PC-3 (cell line): Measurements from ENCODE around the gene GRIPAP1. TPM values are rescaled to one million over a fixed set of nuclear protein-coding genes. Genes with fewer than 3 reads are reported as not detected.

Experiments used
- ATAC-seq: fragments of 200-7000 bp; cut with Tn5 transposase; 2 replicates; pipeline ENCODE4 v1.9.1; 2020; ENCODE audit warnings: mild to moderate bottlenecking, moderate library complexity
- Bru-seq: library from RNA; stranded (reverse); fragments of 400-500 nt; gene quantifications from one replicate; lab custom pipeline; 2021; lab: Mats Ljungman, UMichigan
- BruChase-seq, 2 experiments: library from RNA; stranded (reverse); fragments of 400-500 nt; gene quantifications; one replicate each; lab custom pipeline; 2021; lab: Mats Ljungman, UMichigan
- BruUV-seq: library from RNA; stranded (reverse); fragments of 400-500 nt; replicated peaks from 2 replicates; lab custom pipeline; 2021; lab: Mats Ljungman, UMichigan
- CTCF ChIA-PET: fragments of 300-600 bp; sonication (Branson Sonifier 250); formaldehyde crosslinking; loops from one replicate; lab custom pipeline; 2022; ENCODE audit warnings: antibody characterized with exemption; lab: Charles Lee
- POLR2A ChIA-PET: fragments of 300-600 bp; sonication (Branson Sonifier 250); formaldehyde crosslinking; loops from one replicate; lab custom pipeline; 2022; ENCODE audit warnings: antibody characterized with exemption; ENCODE audit not compliant: unreplicated experiment; lab: Charles Lee
- DNase-seq: peaks from one replicate; pipeline ENCODE4 v3.0.0-alpha.2; 2015
- H2AFZ ChIP-seq: fragments of 300-600 bp; sonication (generic); 2 replicates; pipeline ENCODE4 v1.6.0; 2016; ENCODE audit warnings: antibody characterized with exemption, low read length
- H3F3A ChIP-seq: fragments of 300-600 bp; sonication (generic); one replicate; pipeline ENCODE4 v1.6.0; 2017; ENCODE audit warnings: antibody characterized with exemption, low read length, control low read depth, mild to moderate bottlenecking; ENCODE audit not compliant: unreplicated experiment
- H3K27ac ChIP-seq: fragments of 300-600 bp; sonication (generic); 2 replicates; pipeline ENCODE4 v1.5.1; 2016; ENCODE audit warnings: mild to moderate bottlenecking, low read length
- H3K27me3 ChIP-seq: fragments of 300-600 bp; sonication (generic); 2 replicates; pipeline ENCODE4 v1.6.1; 2016; ENCODE audit warnings: low read length, mixed read lengths
- H3K36me3 ChIP-seq: fragments of 300-600 bp; sonication (generic); 2 replicates; pipeline ENCODE4 v1.6.1; 2016; ENCODE audit warnings: low read depth, mixed run types, low read length, mixed read lengths
- H3K4me1 ChIP-seq: fragments of 300-600 bp; sonication (generic); 2 replicates; pipeline ENCODE4 v1.5.1; 2016; ENCODE audit warnings: low read length; ENCODE audit not compliant: insufficient read depth
- H3K4me2 ChIP-seq: fragments of 300-600 bp; sonication (generic); 2 replicates; pipeline ENCODE4 v1.6.0; 2016; ENCODE audit warnings: low read length
- H3K4me3 ChIP-seq: fragments of 300-600 bp; sonication (generic); 2 replicates; pipeline ENCODE4 v1.5.1; 2016; ENCODE audit warnings: mild to moderate bottlenecking, low read length, mixed read lengths
- H3K79me2 ChIP-seq: fragments of 300-600 bp; sonication (generic); 2 replicates; pipeline ENCODE4 v1.6.1; 2017; ENCODE audit warnings: low read length, mixed read lengths
- H3K9ac ChIP-seq: fragments of 300-600 bp; sonication (generic); 2 replicates; pipeline ENCODE4 v1.6.0; 2016; ENCODE audit warnings: mild to moderate bottlenecking, low read length
- H3K9me2 ChIP-seq: fragments of 300-600 bp; sonication (generic); replicated peaks from 2 replicates; pipeline ENCODE4 v1.6.1; 2016; ENCODE audit warnings: mixed run types, low read length, mixed read lengths
- H3K9me3 ChIP-seq: fragments of 300-600 bp; sonication (generic); 2 replicates; pipeline ENCODE4 v1.6.1; 2016; ENCODE audit warnings: low read length, mixed read lengths
- H4K20me1 ChIP-seq: fragments of 300-600 bp; sonication (generic); 2 replicates; pipeline ENCODE4 v1.6.1; 2016; ENCODE audit warnings: low read length, mixed read lengths
- CTCF ChIP-seq: fragments of 300-600 bp; sonication (generic); conservative IDR thresholded peaks from 2 replicates; pipeline ENCODE4 v1.5.1; 2017; ENCODE audit warnings: antibody characterized with exemption, low read depth, mild to moderate bottlenecking, low read length
- EZH2 ChIP-seq: fragments of 300-600 bp; sonication (generic); IDR thresholded peaks from one replicate; pipeline ENCODE4 v1.6.1; 2017; ENCODE audit warnings: antibody characterized with exemption, mild to moderate bottlenecking, low read length; ENCODE audit not compliant: unreplicated experiment
- EZH2phosphoT487 ChIP-seq: fragments of 300-600 bp; sonication (generic); IDR thresholded peaks from 2 replicates; pipeline ENCODE4 v1.6.1; 2018; ENCODE audit warnings: mild to moderate bottlenecking, antibody characterized with exemption, low read length, borderline replicate concordance
- intact Hi-C: fragments of 100-400 bp; cut with micrococcal nuclease; formaldehyde crosslinking; loops from 2 replicates; pipeline ENCODE4 v1.9.0; 2023
- long read RNA-seq: library from polyadenylated mRNA; unstranded; transcript quantifications from one replicate; pipeline ENCODE4 v2.0.0, GENCODE V29; 2021; ENCODE audit not compliant: unreplicated experiment
- total RNA-seq: library from RNA; depleted of rRNA; stranded (reverse); fragments of >200 nt; gene quantifications from 2 replicates; pipeline ENCODE4 v1.2.3, GENCODE V29; 2014; rRNA removed

Gene GRIPAP1
- total RNA-seq (31.1 and 44.3 TPM in 2 replicates), Bru-seq, nascent RNA (percentile 83 among the genes with signal in this experiment), BruChase-seq, experiment 1, labeled RNA remaining after a 6-hour chase (percentile 88 among the genes with signal in this experiment), BruChase-seq, experiment 2, labeled RNA remaining after a 2-hour chase (percentile 85 among the genes with signal in this experiment)
- long read RNA-seq, transcript GRIPAP1-201 (26 exons, 3,031 nt) = major isoform, 76 of 174 reads
- long read RNA-seq, partial matches to known transcripts = 33 of 174 reads
- long read RNA-seq, other reads (novel, unspliced or antisense) = 64 of 174 reads

GRCh38 chrX:49002091-49002935 is at the start of gene GRIPAP1:
TSS of gene GRIPAP1 (minus strand) at chrX:49002264. CDS start at chrX:49002229, 35 bp downstream.
- peak within 1 kb of the TSS; percentile 93 for H2AFZ ChIP-seq
- H3K9ac ChIP-seq = peak within 1 kb of the TSS; percentile 81
- ChIA-PET CTCF (interaction anchor here (0.5 kb wide), 1 partner anchor 41 kb away, joined by 7 read pairs; the partner anchor contains the start of gene TFE3), POLR2A (interaction anchor here (0.5 to 0.7 kb wide), 3 partner anchors 41 to 186 kb away, joined by 4 to 12 read pairs (median 4); partner anchors contain the start of gene TFE3)
- peak within 1 kb of the TSS; percentile 93 for H3K4me3 ChIP-seq
- no peaks in the 10 kb centered on the region for H3K9me3 ChIP-seq
- TF ChIP-seq CTCF = no peak
- TF ChIP-seq EZH2phosphoT487 = no peak
- TF ChIP-seq EZH2 = no peak
- H3K4me2 ChIP-seq = peak within 1 kb of the TSS; percentile 97
- H3K27me3 ChIP-seq = no peaks in the 10 kb centered on the region
- no peaks in the 10 kb centered on the region for H3F3A ChIP-seq
- peak; percentile 88 for DNase-seq
- BruUV-seq = TSS peak; percentile 98
- H3K79me2 ChIP-seq = peaks cover 15% of the 10 kb centered on the region
- no peaks in the 10 kb centered on the region for H3K4me1 ChIP-seq
- intact Hi-C loops = loop anchor here (1.0 kb wide), 1 partner anchor 41 kb away; the partner anchor contains the start of gene TFE3
- no peaks in the 10 kb centered on the region for H4K20me1 ChIP-seq
- H3K36me3 ChIP-seq = peaks cover 4% of the 10 kb centered on the region; the same call in 1 of the 2 replicates
- peak within 1 kb of the TSS; percentile 64 for H3K27ac ChIP-seq
- ATAC-seq = peak; percentile 71
- H3K9me2 ChIP-seq = 0 out of 2 replicates have a peak, but pooled peaks cover 3% of the 10 kb centered on the region

GRCh38 chrX:49043987-49044281 is 41.9 kb upstream of the GRIPAP1 start:
- Histone ChIP-seq H3K4me3 (peak overlapping the region; percentile 64), H3K9me3 (no peaks in the 10 kb centered on the region), H3K27me3 (no peaks in the 10 kb centered on the region), H3K4me2 (peak overlapping the region; percentile 80), H3K36me3 (no peaks in the 10 kb centered on the region; the same call in 1 of the 2 replicates), H3K9me2 (no peaks in the 10 kb centered on the region), H3K27ac (peak overlapping the region; percentile 30), H2AFZ (peak overlapping the region; percentile 86), H3F3A (no peaks in the 10 kb centered on the region), H3K9ac (peak overlapping the region; percentile 49), H4K20me1 (no peaks in the 10 kb centered on the region), H3K4me1 (peaks cover 29% of the 10 kb centered on the region), H3K79me2 (peaks cover 39% of the 10 kb centered on the region)
- BruUV-seq = TSS peak; percentile 59
- CTCF ChIA-PET = interaction anchor here (0.7 kb wide), 1 partner anchor 71 kb away, joined by 4 read pairs; no protein-coding TSS in a partner anchor
- intact Hi-C loops = loop anchor here (1.0 to 5.0 kb wide), 6 partner anchors 42 to 147 kb away; partner anchors contain the start of genes GRIPAP1, MAGIX, PQBP1 and TIMM17B
- ATAC-seq = no peak
- TF ChIP-seq CTCF = no peak
- TF ChIP-seq EZH2 = no peak
- TF ChIP-seq EZH2phosphoT487 = no peak
- POLR2A ChIA-PET = interaction anchor here (0.6 kb wide), 1 partner anchor 61 kb away, joined by 3 read pairs; no protein-coding TSS in a partner anchor
- DNase-seq = no peak
